Medulla oblongata (tissue), 1 donor: ENCODE data around the gene PPP1CA.

Experiments
- DNase-seq: peaks from one replicate; pipeline ENCODE4 v3.0.0-alpha.2; 2015; ENCODE audit errors: extremely low spot score

PPP1CA gene

GRCh38 chr11:67382276-67383136, 19.2 kb downstream of the PPP1CA start:
- DNase-seq, result peak; percentile 90

GRCh38 chr11:67381244-67381972, 20.2 kb downstream of the PPP1CA start:
- peak; percentile 49 for DNase-seq

GRCh38 chr11:67379061-67380058, 22.3 kb downstream of the PPP1CA start:
- no peak for DNase-seq

GRCh38 chr11:67378544-67378943, 23.1 kb downstream of the PPP1CA start:
- no peak for DNase-seq

GRCh38 chr11:67376873-67377808, 24.5 kb downstream of the PPP1CA start:
- no peak for DNase-seq

GRCh38 chr11:67376063-67376820, 25.4 kb downstream of the PPP1CA start:
- DNase-seq, result no peak

- no peak for DNase-seq
Observed at GRCh38 chr11:67375320-67376055, 26.2 kb downstream of the PPP1CA start.

GRCh38 chr11:67374571-67375281, 26.9 kb downstream of the PPP1CA start:
- DNase-seq, result no peak

GRCh38 chr11:67373648-67374570, 27.7 kb downstream of the PPP1CA start:
- peak; percentile 78 for DNase-seq

GRCh38 chr11:67372993-67373647, 28.5 kb downstream of the PPP1CA start, which contains the start of gene CLCF1:
Gene CLCF1 (minus strand): TSS chr11:67373598. CDS start chr11:67373539, 59 bp downstream.
- DNase-seq, result peak; percentile 56

GRCh38 chr11:67372321-67372992, 29.2 kb downstream of the PPP1CA start:
- no peak for DNase-seq

- DNase-seq, result no peak
Observed at GRCh38 chr11:67371911-67372320, 29.7 kb downstream of the PPP1CA start.

- no peak for DNase-seq
Observed at GRCh38 chr11:67371189-67371910, 30.3 kb downstream of the PPP1CA start.

GRCh38 chr11:67370351-67371076, 31.1 kb downstream of the PPP1CA start:
- no peak for DNase-seq

GRCh38 chr11:67369801-67370284, 31.8 kb downstream of the PPP1CA start:
- DNase-seq, result no peak
